ENCODE data around the gene ITGA5.

DNA sequence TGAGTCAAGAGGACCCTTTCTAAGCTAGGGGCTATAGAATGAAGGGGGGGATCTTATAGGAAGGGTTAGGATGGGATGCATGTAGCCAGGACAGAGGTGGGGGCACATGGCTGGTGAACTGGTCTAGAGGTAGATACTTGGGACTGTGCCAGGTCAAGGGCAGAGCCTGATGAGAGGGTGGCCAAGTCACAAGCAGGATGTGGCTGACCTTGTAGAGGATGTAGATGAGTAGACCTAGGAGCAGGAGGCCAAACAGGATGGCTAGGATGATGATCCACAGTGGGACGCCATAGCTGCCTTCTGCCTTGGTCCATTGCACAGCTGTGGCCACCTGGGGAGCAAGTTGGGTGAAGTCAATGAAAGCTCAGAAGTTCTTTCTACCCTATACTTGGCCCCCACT, 21.9 kb downstream of the ITGA5 start:
- TF ChIP-seq, protein P1, sequence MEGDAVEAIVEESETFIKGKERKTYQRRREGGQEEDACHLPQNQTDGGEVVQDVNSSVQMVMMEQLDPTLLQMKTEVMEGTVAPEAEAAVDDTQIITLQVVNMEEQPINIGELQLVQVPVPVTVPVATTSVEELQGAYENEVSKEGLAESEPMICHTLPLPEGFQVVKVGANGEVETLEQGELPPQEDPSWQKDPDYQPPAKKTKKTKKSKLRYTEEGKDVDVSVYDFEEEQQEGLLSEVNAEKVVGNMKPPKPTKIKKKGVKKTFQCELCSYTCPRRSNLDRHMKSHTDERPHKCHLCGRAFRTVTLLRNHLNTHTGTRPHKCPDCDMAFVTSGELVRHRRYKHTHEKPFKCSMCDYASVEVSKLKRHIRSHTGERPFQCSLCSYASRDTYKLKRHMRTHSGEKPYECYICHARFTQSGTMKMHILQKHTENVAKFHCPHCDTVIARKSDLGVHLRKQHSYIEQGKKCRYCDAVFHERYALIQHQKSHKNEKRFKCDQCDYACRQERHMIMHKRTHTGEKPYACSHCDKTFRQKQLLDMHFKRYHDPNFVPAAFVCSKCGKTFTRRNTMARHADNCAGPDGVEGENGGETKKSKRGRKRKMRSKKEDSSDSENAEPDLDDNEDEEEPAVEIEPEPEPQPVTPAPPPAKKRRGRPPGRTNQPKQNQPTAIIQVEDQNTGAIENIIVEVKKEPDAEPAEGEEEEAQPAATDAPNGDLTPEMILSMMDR (IDR thresholded peaks at IDR 0.05) = no peak
- TF ChIP-seq POLR2A (IDR thresholded peaks at IDR 0.05) (no peak), EP300 (IDR thresholded peaks at IDR 0.05; ENCODE audit: low read depth) (no peak), POLR2AphosphoS5 (IDR thresholded peaks at IDR 0.05) (no peak)

Data from transverse colon (tissue), 4 donors.